BJ (cell line): ENCODE measurements around the gene STK31. TPM values are rescaled to one million over a fixed set of nuclear protein-coding genes. Genes with fewer than 3 reads are reported as not detected.

Source experiments
- CTCF ChIA-PET: fragments of 350-600 bp; formaldehyde crosslinking; extraction: SDS; loops from one replicate; lab custom pipeline; 2021; ENCODE audit warnings: antibody characterized with exemption, inconsistent platforms; lab: Yijun Ruan, JAX
- POLR2A ChIA-PET: fragments of 300-600 bp; sonication (Branson Sonifier 250); formaldehyde crosslinking; extraction: SDS; loops from one replicate; lab custom pipeline; 2021; ENCODE audit warnings: antibody characterized with exemption; lab: Charles Lee
- DNase-seq: peaks from one replicate; pipeline ENCODE4 v3.0.0-alpha.2; 2011; ENCODE audit warnings: low read depth
- H3K27me3 ChIP-seq: 2 replicates; pipeline ENCODE4 v1.6.0; 2011; ENCODE audit warnings: low read length; ENCODE audit not compliant: control insufficient read depth, insufficient read depth
- H3K36me3 ChIP-seq: 2 replicates; pipeline ENCODE4 v1.5.1; 2011; ENCODE audit warnings: low read length; ENCODE audit not compliant: control insufficient read depth, insufficient read depth
- H3K4me3 ChIP-seq: 2 replicates; pipeline ENCODE4 v1.5.1; 2011; ENCODE audit warnings: low read depth, mild to moderate bottlenecking, control low read depth, low read length
- polyA plus RNA-seq: library from polyadenylated mRNA; depleted of rRNA; stranded (reverse); fragments of >200 nt; gene quantifications from 2 replicates; pipeline ENCODE4 v1.2.3, GENCODE V29; 2011
- TF ChIP-seq, protein P1 (sequence below): IDR thresholded peaks from 2 replicates; pipeline ENCODE4 v1.5.1; 2011; ENCODE audit warnings: low read depth, mild to moderate bottlenecking, control low read depth, inconsistent platforms, low read length, moderate library complexity; ENCODE audit not compliant: insufficient read depth

The STK31 gene
- polyA plus RNA-seq, 1 experiment = not detected

DNA sequence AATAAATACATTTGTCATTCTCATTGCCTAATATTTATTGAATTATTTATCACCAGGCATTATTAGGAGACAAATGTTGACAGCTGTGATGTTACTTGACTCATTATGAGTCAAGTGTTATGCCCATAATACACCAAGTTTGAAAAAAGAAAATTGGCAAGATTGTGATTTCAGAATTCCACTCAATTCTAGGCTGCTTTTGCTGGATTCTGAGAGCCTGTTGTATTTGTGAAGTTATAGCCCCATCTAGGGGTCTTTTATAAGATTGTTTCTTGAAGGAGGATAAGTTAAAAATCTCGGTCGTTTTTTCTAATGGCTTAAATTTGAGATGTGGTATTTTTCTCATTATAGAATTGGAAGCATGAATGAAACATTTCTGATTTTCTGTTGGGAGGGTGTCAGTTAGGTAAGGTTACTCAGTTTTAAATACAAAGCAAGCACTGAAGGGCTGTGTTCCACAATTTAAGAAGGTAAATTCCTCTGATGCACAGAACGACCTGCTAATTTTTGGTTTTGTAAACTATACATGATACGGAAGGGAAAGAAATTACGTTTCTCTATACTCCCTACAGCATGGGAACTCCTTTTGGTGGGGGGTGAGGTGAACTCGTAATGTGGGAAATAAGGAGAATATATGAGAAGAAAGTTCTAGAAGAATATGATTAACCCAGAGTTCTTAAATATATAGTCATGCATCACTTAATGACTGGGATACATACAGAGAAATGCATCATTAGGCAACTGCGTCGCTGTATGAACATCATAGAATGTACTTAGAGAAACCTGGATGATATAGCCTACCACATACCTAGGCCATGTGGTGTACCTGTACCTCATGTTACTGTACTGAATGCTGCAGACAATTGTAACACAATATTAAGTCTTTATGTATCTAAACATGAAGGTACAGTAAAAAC lies 2.6 kb downstream of the STK31 start:
- H3K36me3 ChIP-seq = no peaks in the 10 kb centered on the region
- H3K27me3 ChIP-seq = no peaks in the 10 kb centered on the region
- ChIA-PET POLR2A (no interaction called here), CTCF (interaction anchor here (0.8 to 9.9 kb wide), 15 partner anchors 8 to 440 kb away, joined by 3 to 130 read pairs (median 5); no protein-coding TSS in a partner anchor)
- TF ChIP-seq, protein P1, sequence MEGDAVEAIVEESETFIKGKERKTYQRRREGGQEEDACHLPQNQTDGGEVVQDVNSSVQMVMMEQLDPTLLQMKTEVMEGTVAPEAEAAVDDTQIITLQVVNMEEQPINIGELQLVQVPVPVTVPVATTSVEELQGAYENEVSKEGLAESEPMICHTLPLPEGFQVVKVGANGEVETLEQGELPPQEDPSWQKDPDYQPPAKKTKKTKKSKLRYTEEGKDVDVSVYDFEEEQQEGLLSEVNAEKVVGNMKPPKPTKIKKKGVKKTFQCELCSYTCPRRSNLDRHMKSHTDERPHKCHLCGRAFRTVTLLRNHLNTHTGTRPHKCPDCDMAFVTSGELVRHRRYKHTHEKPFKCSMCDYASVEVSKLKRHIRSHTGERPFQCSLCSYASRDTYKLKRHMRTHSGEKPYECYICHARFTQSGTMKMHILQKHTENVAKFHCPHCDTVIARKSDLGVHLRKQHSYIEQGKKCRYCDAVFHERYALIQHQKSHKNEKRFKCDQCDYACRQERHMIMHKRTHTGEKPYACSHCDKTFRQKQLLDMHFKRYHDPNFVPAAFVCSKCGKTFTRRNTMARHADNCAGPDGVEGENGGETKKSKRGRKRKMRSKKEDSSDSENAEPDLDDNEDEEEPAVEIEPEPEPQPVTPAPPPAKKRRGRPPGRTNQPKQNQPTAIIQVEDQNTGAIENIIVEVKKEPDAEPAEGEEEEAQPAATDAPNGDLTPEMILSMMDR = peak; percentile 40; the same call in 1 of the 2 replicates
- DNase-seq = no peak
- H3K4me3 ChIP-seq = no peak overlapping the region

- TF ChIP-seq, protein P1 = no peak
- Histone ChIP-seq H3K36me3 (no peaks in the 10 kb centered on the region), H3K27me3 (no peaks in the 10 kb centered on the region), H3K4me3 (no peak overlapping the region)
- CTCF ChIA-PET = interaction anchor here (0.6 to 9.9 kb wide), 9 partner anchors 9 to 175 kb away, joined by 3 to 130 read pairs (median 4); no protein-coding TSS in a partner anchor
- POLR2A ChIA-PET = no interaction called here
- peak; percentile 31 for DNase-seq
These were observed 3.5 kb downstream of the STK31 start for GRCh38 chr7:23713285-23714149.

DNA sequence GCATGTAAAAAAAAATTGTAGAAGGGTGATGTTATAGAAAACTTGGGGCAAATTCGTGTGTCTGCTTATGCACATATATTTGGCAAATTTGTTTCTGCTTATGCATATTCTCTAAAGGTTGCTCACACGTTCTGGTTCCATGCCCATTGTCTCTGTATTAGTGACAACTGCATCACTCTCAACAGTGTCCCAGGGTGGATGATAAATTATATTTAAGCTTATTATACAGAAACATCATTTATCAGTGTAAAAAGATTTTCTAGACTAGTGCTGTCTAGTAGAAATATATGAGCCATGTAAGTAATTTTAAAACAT lies 4.1 kb downstream of the STK31 start:
- no peak overlapping the region for H3K4me3 ChIP-seq
- H3K27me3 ChIP-seq = no peaks in the 10 kb centered on the region
- TF ChIP-seq, protein P1 = no peak
- POLR2A ChIA-PET = no interaction called here
- CTCF ChIA-PET = interaction anchor here (1.1 to 9.9 kb wide), 3 partner anchors 10 to 167 kb away, joined by 3 to 130 read pairs (median 17); no protein-coding TSS in a partner anchor
- DNase-seq = no peak
- H3K36me3 ChIP-seq = no peaks in the 10 kb centered on the region

GRCh38 chr7:23714579-23714978 lies 4.6 kb downstream of the STK31 start:
- POLR2A ChIA-PET = no interaction called here
- Histone ChIP-seq H3K36me3 (no peaks in the 10 kb centered on the region), H3K27me3 (no peaks in the 10 kb centered on the region), H3K4me3 (no peak overlapping the region)
- CTCF ChIA-PET = interaction anchor here (2.0 to 9.9 kb wide), 2 partner anchors 143 to 168 kb away, joined by 17 to 130 read pairs; no protein-coding TSS in a partner anchor
- TF ChIP-seq, protein P1 = no peak
- no peak for DNase-seq
